Lung (tissue), 16 donors: ENCODE measurements around the gene TMEM218. TPM values are rescaled to one million over a fixed set of nuclear protein-coding genes. Genes with fewer than 3 reads are reported as not detected.

Experiments used
- ATAC-seq: fragments of 200-7000 bp; cut with Tn5 transposase; one replicate; pipeline ENCODE4 v1.9.1; 2020; ENCODE audit warnings: moderate number of reproducible peaks; ENCODE audit not compliant: insufficient read depth, low FRiP score
- DNase-seq, 3 donors: peaks; one replicate each; pipeline ENCODE4 v3.0.0-alpha.2; 2013 to 2017
- H3K27ac ChIP-seq, 2 donors: one replicate each; pipeline ENCODE4 v1.5.1; 2013; ENCODE audit warnings: mild to moderate bottlenecking in 2 of 2, moderate library complexity in 2 of 2, control low read depth in 1 of 2, inconsistent platforms in 1 of 2, low read depth in 1 of 2, low read length in 1 of 2
- H3K27me3 ChIP-seq, 3 donors: one replicate each; pipeline ENCODE4 v1.5.1; 2013; ENCODE audit warnings: low read length in 2 of 3; ENCODE audit not compliant: control insufficient read depth in 3 of 3, insufficient read depth in 3 of 3
- H3K36me3 ChIP-seq, 4 donors: one replicate each; pipeline ENCODE4 v1.5.1; 2013; ENCODE audit warnings: low read length in 4 of 4, mild to moderate bottlenecking in 1 of 4, moderate library complexity in 1 of 4; ENCODE audit not compliant: control insufficient read depth in 4 of 4, insufficient read depth in 4 of 4
- H3K4me1 ChIP-seq, 5 donors: one replicate each; pipeline ENCODE4 v1.5.1; 2013; ENCODE audit warnings: low read length in 5 of 5, mild to moderate bottlenecking in 2 of 5, moderate library complexity in 1 of 5; ENCODE audit not compliant: control insufficient read depth in 5 of 5, insufficient read depth in 5 of 5
- H3K4me3 ChIP-seq: one replicate; pipeline ENCODE4 v1.5.1; 2013; ENCODE audit warnings: mild to moderate bottlenecking, control low read depth, moderate library complexity
- H3K9ac ChIP-seq, 2 donors: one replicate each; pipeline ENCODE4 v1.5.1; 2013; ENCODE audit warnings: low read length in 2 of 2, control low read depth in 1 of 2; ENCODE audit not compliant: insufficient read depth in 1 of 2
- H3K9me3 ChIP-seq, 4 donors: one replicate each; pipeline ENCODE4 v1.5.1; 2013; ENCODE audit warnings: low read length in 3 of 4, mild to moderate bottlenecking in 1 of 4, moderate library complexity in 1 of 4; ENCODE audit not compliant: control insufficient read depth in 4 of 4, insufficient read depth in 3 of 4
- WGBS, 2 donors: extraction: QIAGEN DNeasy Blood & Tissue Kit; methylation state at CpG; one replicate each; pipeline ENCODE4 v1.1.7; 2013; 5-methylcytosine and 5-hydroxymethylcytosine counted together
- long read RNA-seq, 5 donors: transcript quantifications; one replicate each; lab custom pipeline, GENCODE V29; 2026
- polyA plus RNA-seq, 2 donors: library from polyadenylated mRNA; stranded (reverse); fragments of 200-250 nt; gene quantifications; one replicate each; pipeline ENCODE4 v1.2.1, GENCODE V29; 2013
- total RNA-seq, 2 donors: library from RNA; depleted of rRNA in 1 of 2; stranded (reverse); fragments of >200 nt in 1 of 2; gene quantifications; one replicate each; pipeline ENCODE4 v1.2.1, GENCODE V29; 2014 to 2021
- TF ChIP-seq, protein P1 (sequence below): IDR thresholded peaks from 2 replicates; pipeline ENCODE4 v1.5.1; 2012; ENCODE audit warnings: mild to moderate bottlenecking; ENCODE audit errors: control extremely low read depth, extremely low read depth
- donor health status: control.
- donor health status: control.
- donor health status: Bipolar disorder and iron deficiency.
- donor health status: healthy.
- donor health status: DM: yes; HTN: yes; CAD: no.

The TMEM218 gene
- total RNA-seq (10 to 100 TPM; 24.6 to 39.9 TPM), polyA plus RNA-seq (10 to 100 TPM; 23.3 to 30.2 TPM)
- long read RNA-seq, donor 1, full-length matches to known transcripts = 6 of 12 reads
- long read RNA-seq, donor 1, partial matches to known transcripts = 0 of 12 reads
- long read RNA-seq, donor 1, other reads (novel, unspliced or antisense) = 6 of 12 reads
- long read RNA-seq, donor 2, full-length matches to known transcripts = 4 of 4 reads
- long read RNA-seq, donor 2, partial matches to known transcripts = 0 of 4 reads
- long read RNA-seq, donor 2, other reads (novel, unspliced or antisense) = 0 of 4 reads
- long read RNA-seq, donor 3, partial matches to known transcripts = 0 of 1 reads
- long read RNA-seq, donor 3, other reads (novel, unspliced or antisense) = 0 of 1 reads
- long read RNA-seq, donor 4, full-length matches to known transcripts = 4 of 4 reads
- long read RNA-seq, donor 4, partial matches to known transcripts = 0 of 4 reads
- long read RNA-seq, donor 4, other reads (novel, unspliced or antisense) = 0 of 4 reads
- long read RNA-seq, donor 5, full-length matches to known transcripts = 9 of 9 reads
- long read RNA-seq, donor 5, partial matches to known transcripts = 0 of 9 reads
- long read RNA-seq, donor 5, other reads (novel, unspliced or antisense) = 0 of 9 reads

GRCh38 chr11:125111343-125112207 is at the start of gene TMEM218:
Gene TMEM218, minus strand, starts transcription at chr11:125111626. Its CDS starts 9,385 bp downstream, at chr11:125102241.
- H3K4me3 ChIP-seq = peak within 1 kb of the TSS; percentile 43
- TF ChIP-seq, protein P1, sequence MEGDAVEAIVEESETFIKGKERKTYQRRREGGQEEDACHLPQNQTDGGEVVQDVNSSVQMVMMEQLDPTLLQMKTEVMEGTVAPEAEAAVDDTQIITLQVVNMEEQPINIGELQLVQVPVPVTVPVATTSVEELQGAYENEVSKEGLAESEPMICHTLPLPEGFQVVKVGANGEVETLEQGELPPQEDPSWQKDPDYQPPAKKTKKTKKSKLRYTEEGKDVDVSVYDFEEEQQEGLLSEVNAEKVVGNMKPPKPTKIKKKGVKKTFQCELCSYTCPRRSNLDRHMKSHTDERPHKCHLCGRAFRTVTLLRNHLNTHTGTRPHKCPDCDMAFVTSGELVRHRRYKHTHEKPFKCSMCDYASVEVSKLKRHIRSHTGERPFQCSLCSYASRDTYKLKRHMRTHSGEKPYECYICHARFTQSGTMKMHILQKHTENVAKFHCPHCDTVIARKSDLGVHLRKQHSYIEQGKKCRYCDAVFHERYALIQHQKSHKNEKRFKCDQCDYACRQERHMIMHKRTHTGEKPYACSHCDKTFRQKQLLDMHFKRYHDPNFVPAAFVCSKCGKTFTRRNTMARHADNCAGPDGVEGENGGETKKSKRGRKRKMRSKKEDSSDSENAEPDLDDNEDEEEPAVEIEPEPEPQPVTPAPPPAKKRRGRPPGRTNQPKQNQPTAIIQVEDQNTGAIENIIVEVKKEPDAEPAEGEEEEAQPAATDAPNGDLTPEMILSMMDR = no peak
- H3K27ac ChIP-seq = peak within 1 kb of the TSS; percentile 67 to 70
- peak within 1 kb of the TSS; percentile 75 to 94 for H3K9ac ChIP-seq
- DNase-seq (peak; percentile 99 to 100 (median 99)), ATAC-seq (peak; percentile 100)
- peaks cover 2 to 19% (median 6%) of the 10 kb centered on the region in 5 donors for H3K4me1 ChIP-seq
- 5% methylated on average over 49 of the region's 49 CpGs for WGBS, 2 donors
- H3K9me3 ChIP-seq = peaks cover 0 to 2% (median 0%) of the 10 kb centered on the region in 4 donors
- H3K27me3 ChIP-seq = no peaks in the 10 kb centered on the region
- peaks cover 0 to 6% (median 2%) of the 10 kb centered on the region in 4 donors for H3K36me3 ChIP-seq

- Histone ChIP-seq H3K9me3 (no peaks in the 10 kb centered on the region), H3K9ac (no peak overlapping the region), H3K27me3 (no peaks in the 10 kb centered on the region), H3K27ac (no peak overlapping the region), H3K36me3 (no peaks in the 10 kb centered on the region), H3K4me1 (peaks cover 0 to 14% (median 0%) of the 10 kb centered on the region in 5 donors), H3K4me3 (no peak overlapping the region)
- DNase-seq (no peak), ATAC-seq (no peak)
- WGBS, 2 donors = 84 to 89% methylated on average over 10 of the region's 10 CpGs
- TF ChIP-seq, protein P1 = no peak
Observed at GRCh38 chr11:125157953-125158680, 46.7 kb upstream of the TMEM218 start.

- WGBS, 2 donors = 75 to 86% methylated on average over 6 of the region's 6 CpGs
- no peaks in the 10 kb centered on the region for H3K27me3 ChIP-seq
- no peaks in the 10 kb centered on the region for H3K9me3 ChIP-seq
- no peak overlapping the region for H3K9ac ChIP-seq
- ATAC-seq (no peak), DNase-seq (no peak)
- H3K27ac ChIP-seq = no peak overlapping the region
- peaks cover 0 to 12% (median 0%) of the 10 kb centered on the region in 5 donors for H3K4me1 ChIP-seq
- H3K36me3 ChIP-seq = no peaks in the 10 kb centered on the region
- TF ChIP-seq, protein P1 = no peak
- no peak overlapping the region for H3K4me3 ChIP-seq
Observed at GRCh38 chr11:125157118-125157733, 45.8 kb upstream of the TMEM218 start.
